PC-9 (cell line): ENCODE results near the gene CXorf49. TPM values are rescaled to one million over a fixed set of nuclear protein-coding genes. Genes with fewer than 3 reads are reported as not detected.
"Not testable (repeated sequence)": the region's sequence is repeated elsewhere in the genome, so short reads cannot be mapped to it uniquely, and the experiment has no call there.

Experiments used
- BruUV-seq: library from RNA; stranded (reverse); fragments of 400-500 nt; replicated peaks from 2 replicates; lab custom pipeline; 2021; lab: Mats Ljungman, UMichigan
- CTCF ChIA-PET: fragments of 300-600 bp; sonication (Branson Sonifier 250); formaldehyde crosslinking; loops from one replicate; lab custom pipeline; 2022; ENCODE audit warnings: antibody characterized with exemption; lab: Charles Lee
- POLR2A ChIA-PET: fragments of 300-600 bp; sonication (Branson Sonifier 250); formaldehyde crosslinking; loops from one replicate; lab custom pipeline; 2022; ENCODE audit warnings: antibody characterized with exemption; ENCODE audit not compliant: unreplicated experiment; lab: Charles Lee
- DNase-seq, 2 experiments: peaks; one replicate each; pipeline versions ENCODE4 v3.0.0 to v3.0.0-alpha.2; 2015 to 2022; ENCODE audit warnings: mixed read lengths in 1 of 2
- H2AFZ ChIP-seq: fragments of 200-600 bp; sonication (generic); 2 replicates; pipeline ENCODE4 v1.8.1; 2017; ENCODE audit warnings: antibody characterized with exemption
- H3F3A ChIP-seq: fragments of 200-600 bp; sonication (generic); 2 replicates; pipeline ENCODE4 v1.8.1; 2017; ENCODE audit warnings: antibody characterized with exemption, mild to moderate bottlenecking, low read depth; ENCODE audit not compliant: insufficient read depth
- H3K27ac ChIP-seq: fragments of 200-600 bp; sonication (generic); 2 replicates; pipeline ENCODE4 v1.6.1; 2016; ENCODE audit warnings: mixed run types
- H3K27me3 ChIP-seq: fragments of 200-600 bp; sonication (generic); 2 replicates; pipeline ENCODE4 v1.6.1; 2016; ENCODE audit warnings: low read depth, mixed run types; ENCODE audit not compliant: insufficient read depth
- H3K36me3 ChIP-seq: fragments of 200-600 bp; sonication (generic); 2 replicates; pipeline ENCODE4 v1.6.1; 2016; ENCODE audit warnings: low read depth, mixed run types
- H3K4me1 ChIP-seq: fragments of 200-600 bp; sonication (generic); replicated peaks from 2 replicates; pipeline ENCODE4 v1.6.1; 2016; ENCODE audit warnings: mixed run types; ENCODE audit not compliant: insufficient read depth
- H3K4me2 ChIP-seq: fragments of 200-600 bp; sonication (generic); 2 replicates; pipeline ENCODE4 v1.6.1; 2017; ENCODE audit warnings: mixed run types
- H3K4me3 ChIP-seq: fragments of 200-600 bp; sonication (generic); 2 replicates; pipeline ENCODE4 v1.6.1; 2016; ENCODE audit warnings: mixed run types
- H3K79me2 ChIP-seq: fragments of 200-600 bp; sonication (generic); 2 replicates; pipeline ENCODE4 v1.6.1; 2017; ENCODE audit warnings: low read depth, mixed run types
- H3K9me2 ChIP-seq: fragments of 200-600 bp; sonication (generic); 2 replicates; pipeline ENCODE4 v1.8.1; 2017; ENCODE audit warnings: mild to moderate bottlenecking; ENCODE audit not compliant: insufficient read depth
- H3K9me3 ChIP-seq: fragments of 200-600 bp; sonication (generic); 2 replicates; pipeline ENCODE4 v1.8.1; 2016; ENCODE audit warnings: low read depth; ENCODE audit not compliant: insufficient read depth
- H4K20me1 ChIP-seq: fragments of 200-600 bp; sonication (generic); 2 replicates; pipeline ENCODE4 v1.8.1; 2017; ENCODE audit not compliant: insufficient read depth
- EZH2 ChIP-seq: fragments of 200-600 bp; sonication (generic); IDR thresholded peaks from 2 replicates; pipeline ENCODE4 v1.8.0; 2017; ENCODE audit warnings: antibody characterized with exemption, low read depth
- intact Hi-C: fragments of 100-400 bp; cut with micrococcal nuclease; formaldehyde crosslinking; loops from one replicate; pipeline ENCODE4 v1.10.0; 2022; ENCODE audit not compliant: unreplicated experiment
- total RNA-seq: library from RNA; stranded (reverse); gene quantifications from 2 replicates; pipeline ENCODE4 v1.2.3, GENCODE V29; 2021
- TF ChIP-seq, protein P1 (sequence below): fragments of 200-600 bp; sonication (generic); conservative IDR thresholded peaks from 2 replicates; pipeline ENCODE4 v1.6.1; 2017; ENCODE audit warnings: mixed run types, antibody characterized with exemption, mild to moderate bottlenecking, moderate library complexity

CXorf49 gene
- total RNA-seq, 1 experiment from 2014 or later, result not detected

DNA sequence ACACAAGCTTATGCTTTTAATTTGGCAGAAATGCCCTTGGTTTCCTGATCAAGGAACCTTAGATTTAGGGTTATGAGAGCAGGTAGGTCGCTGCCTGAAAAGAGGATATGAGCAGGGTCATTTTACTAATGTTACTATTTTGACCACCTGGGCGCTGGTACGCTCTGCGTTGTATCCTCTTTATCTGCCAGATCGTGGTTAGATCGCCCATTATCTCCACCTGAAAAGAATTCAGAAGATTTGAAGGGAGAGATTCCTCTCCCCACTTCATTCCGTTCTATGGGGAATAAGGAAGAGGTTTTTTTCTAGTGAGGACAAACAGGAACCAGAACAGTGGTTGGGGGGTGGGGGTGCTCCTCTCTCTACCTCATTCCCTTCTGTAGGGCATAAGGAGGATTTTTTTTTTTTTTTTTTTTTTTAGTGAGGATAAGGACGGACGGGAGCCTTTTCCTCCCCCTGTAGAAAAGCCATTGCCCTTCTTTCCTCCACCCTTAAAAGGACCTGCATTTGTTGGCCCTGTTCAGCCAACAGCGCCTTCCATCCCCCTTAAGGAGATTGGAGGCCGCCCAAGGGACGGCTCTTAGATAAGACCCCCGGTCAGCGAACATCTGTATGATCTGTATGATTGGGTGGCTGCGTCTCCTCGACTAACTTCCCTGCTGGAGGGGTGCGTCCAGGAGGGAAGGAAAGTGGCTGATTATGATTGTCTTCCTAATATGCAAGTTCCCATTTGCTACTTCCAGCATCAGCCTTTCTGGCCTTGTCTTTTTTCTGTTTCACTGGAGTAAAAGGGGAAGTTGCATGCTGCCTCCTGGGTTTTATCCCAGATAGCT lies 20.4 kb downstream of the CXorf49 start:
- H3K9me2 ChIP-seq, H4K20me1 ChIP-seq, intact Hi-C loops, H3K4me3 ChIP-seq, H2AFZ ChIP-seq, DNase-seq, H3K36me3 ChIP-seq, H3K27ac ChIP-seq, H3K79me2 ChIP-seq, H3K4me1 ChIP-seq, H3F3A ChIP-seq, H3K4me2 ChIP-seq, H3K27me3 ChIP-seq, BruUV-seq, POLR2A ChIA-PET, H3K9me3 ChIP-seq, CTCF ChIA-PET: not testable (repeated sequence)

DNA sequence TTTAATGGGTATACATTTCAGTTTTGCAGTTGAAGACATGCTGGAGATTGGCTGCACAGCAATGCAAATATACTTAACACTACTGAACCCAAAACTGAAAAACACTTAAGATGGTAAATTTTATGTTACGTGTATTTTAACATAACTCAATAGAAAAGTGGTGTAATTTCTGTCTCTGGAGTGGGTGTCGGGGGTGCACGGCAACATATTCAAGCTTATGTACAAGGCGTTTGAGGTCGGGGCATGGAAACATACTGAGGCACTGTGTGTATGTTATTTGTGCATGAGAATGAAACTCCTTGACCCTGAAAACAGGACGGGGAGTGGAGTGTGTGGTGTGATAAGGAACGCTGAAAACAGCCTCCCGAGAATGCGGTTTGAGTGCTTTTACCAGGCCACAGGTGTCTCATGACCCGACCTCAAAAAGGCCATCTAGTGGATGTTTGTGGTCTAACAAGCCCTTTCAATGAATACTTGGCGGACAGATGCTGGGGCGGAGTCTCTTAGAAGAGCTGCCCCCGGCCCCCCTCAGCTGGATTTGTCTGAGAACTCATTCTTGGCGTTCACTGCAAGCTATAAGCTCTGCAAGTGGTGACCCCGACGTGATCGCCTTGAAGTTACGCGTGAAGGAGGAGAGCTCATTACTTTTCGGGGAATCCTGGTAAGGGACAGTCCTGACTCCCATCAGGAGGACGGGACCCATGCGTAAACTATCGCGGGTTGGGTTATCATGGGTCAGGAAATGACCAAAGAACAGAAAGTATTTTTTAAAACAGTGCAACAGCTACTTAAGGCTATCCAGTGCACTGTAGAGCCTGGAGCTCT lies 21.2 kb downstream of the CXorf49 start:
- H3K36me3 ChIP-seq, H3K9me3 ChIP-seq, H3K4me2 ChIP-seq, H3K27ac ChIP-seq, H3K9me2 ChIP-seq, POLR2A ChIA-PET, DNase-seq, CTCF ChIA-PET, H3F3A ChIP-seq, H3K4me3 ChIP-seq, H4K20me1 ChIP-seq, H2AFZ ChIP-seq, intact Hi-C loops, H3K4me1 ChIP-seq, H3K27me3 ChIP-seq, H3K79me2 ChIP-seq, BruUV-seq: not testable (repeated sequence)

- Histone ChIP-seq H2AFZ (no peak overlapping the region), H3K27ac (no peak overlapping the region), H3K9me3 (no peaks in the 10 kb centered on the region), H3K4me1 (no peaks in the 10 kb centered on the region), H4K20me1 (no peaks in the 10 kb centered on the region), H3K9me2 (no peaks in the 10 kb centered on the region), H3K27me3 (no peaks in the 10 kb centered on the region; the same call in 1 of the 2 replicates), H3K4me2 (no peak overlapping the region), H3K4me3 (no peak overlapping the region), H3K79me2 (no peaks in the 10 kb centered on the region), H3K36me3 (no peaks in the 10 kb centered on the region), H3F3A (no peaks in the 10 kb centered on the region)
- no peak for TF ChIP-seq EZH2
- TF ChIP-seq, protein P1, sequence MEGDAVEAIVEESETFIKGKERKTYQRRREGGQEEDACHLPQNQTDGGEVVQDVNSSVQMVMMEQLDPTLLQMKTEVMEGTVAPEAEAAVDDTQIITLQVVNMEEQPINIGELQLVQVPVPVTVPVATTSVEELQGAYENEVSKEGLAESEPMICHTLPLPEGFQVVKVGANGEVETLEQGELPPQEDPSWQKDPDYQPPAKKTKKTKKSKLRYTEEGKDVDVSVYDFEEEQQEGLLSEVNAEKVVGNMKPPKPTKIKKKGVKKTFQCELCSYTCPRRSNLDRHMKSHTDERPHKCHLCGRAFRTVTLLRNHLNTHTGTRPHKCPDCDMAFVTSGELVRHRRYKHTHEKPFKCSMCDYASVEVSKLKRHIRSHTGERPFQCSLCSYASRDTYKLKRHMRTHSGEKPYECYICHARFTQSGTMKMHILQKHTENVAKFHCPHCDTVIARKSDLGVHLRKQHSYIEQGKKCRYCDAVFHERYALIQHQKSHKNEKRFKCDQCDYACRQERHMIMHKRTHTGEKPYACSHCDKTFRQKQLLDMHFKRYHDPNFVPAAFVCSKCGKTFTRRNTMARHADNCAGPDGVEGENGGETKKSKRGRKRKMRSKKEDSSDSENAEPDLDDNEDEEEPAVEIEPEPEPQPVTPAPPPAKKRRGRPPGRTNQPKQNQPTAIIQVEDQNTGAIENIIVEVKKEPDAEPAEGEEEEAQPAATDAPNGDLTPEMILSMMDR, result no peak
- intact Hi-C loops, result no loop called here
- no peak for DNase-seq
- ChIA-PET POLR2A (no interaction called here), CTCF (no interaction called here)
- BruUV-seq, result no TSS peak
These were observed 38.4 kb downstream of the CXorf49 start for GRCh38 chrX:71679575-71680207.

DNA sequence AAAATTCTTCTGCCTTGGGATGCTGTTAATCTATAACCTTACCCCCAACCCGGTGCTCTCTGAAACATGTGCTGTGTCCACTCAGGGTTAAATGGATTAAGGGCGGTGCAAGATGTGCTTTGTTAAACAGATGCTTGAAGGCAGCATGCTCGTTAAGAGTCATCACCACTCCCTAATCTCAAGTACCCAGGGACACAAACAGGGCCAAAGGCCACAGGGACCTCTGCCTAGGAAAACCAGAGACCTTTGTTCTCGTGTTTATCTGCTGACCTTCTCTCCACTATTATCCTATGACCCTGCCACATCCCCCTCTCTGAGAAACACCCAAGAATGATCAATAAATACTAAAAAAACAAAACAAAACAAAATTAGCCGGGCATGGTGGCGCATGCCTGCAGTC lies 40.9 kb downstream of the CXorf49 start:
- H4K20me1 ChIP-seq, DNase-seq, H3K9me2 ChIP-seq, H3K4me1 ChIP-seq, H2AFZ ChIP-seq, H3K79me2 ChIP-seq, H3K4me3 ChIP-seq, H3K4me2 ChIP-seq, H3K9me3 ChIP-seq, CTCF ChIA-PET, intact Hi-C loops, POLR2A ChIA-PET, H3K36me3 ChIP-seq, H3F3A ChIP-seq, H3K27ac ChIP-seq, BruUV-seq: not testable (repeated sequence)
- H3K27me3 ChIP-seq, result peaks cover 18% of the 10 kb centered on the region

DNA sequence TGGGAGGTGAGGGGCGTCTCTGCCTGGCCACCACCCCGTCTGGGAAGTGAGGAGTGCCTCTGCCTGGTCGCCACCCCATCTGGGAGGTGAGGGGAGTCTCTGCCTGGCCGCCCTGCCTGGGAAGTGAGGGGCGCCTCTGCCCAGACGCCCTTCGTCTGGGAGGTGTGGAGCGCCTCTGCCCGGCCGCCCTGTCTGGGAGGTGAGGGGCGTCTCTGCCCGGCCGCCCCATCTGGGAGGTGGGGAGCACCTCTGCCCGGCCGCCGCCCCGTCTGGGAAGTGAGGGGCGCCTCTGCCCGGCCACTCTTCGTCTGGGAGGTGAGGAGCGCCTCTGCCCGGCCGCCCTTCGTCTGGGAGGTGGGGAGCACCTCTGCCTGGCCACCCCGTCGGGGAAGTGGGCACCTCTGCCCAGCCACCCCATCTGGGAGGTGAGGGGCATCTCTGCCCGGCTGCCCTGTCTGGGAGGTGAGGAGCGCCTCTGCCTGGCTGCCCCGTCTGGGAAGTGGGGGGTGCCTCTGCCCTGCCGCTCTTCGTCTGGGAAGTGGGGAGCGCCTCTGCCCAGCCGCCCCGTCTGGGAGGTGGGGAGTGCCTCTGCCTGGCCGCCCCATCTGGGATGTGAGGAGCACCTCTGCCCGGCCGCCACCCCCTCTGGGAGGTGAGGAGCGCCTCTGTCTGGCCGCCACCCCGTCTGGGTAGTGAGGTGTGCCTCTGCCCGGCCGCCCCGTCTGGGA lies 41.9 kb downstream of the CXorf49 start:
- H3K9me2 ChIP-seq, CTCF ChIA-PET, H4K20me1 ChIP-seq, DNase-seq, H3K9me3 ChIP-seq, POLR2A ChIA-PET, H3K4me2 ChIP-seq, H3K4me3 ChIP-seq, H3K79me2 ChIP-seq, H3K4me1 ChIP-seq, H3K27ac ChIP-seq, H2AFZ ChIP-seq, BruUV-seq, intact Hi-C loops, H3F3A ChIP-seq, H3K36me3 ChIP-seq: not testable (repeated sequence)
- peaks cover 28% of the 10 kb centered on the region for H3K27me3 ChIP-seq

DNA sequence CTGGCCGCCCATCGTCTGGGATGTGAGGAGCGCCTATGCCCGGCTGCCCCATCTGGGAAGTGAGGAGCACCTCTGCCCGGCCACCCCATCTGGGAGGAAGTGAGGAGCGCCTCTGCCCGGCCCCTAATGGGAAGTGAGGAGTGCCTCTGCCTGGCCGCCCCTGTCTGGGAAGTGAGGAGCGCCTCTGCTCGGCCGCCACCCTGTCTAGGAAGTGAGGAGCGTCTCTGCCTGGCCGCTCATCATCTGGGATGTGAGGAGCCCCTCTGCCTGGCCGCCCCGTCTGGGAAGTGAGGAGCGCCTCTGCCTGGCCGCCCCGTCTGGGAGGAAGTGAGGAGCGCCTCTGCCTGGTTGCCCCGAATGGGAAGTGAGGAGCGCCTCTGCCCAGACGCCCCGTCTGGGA lies 42.4 kb downstream of the CXorf49 start:
- H3F3A ChIP-seq, H3K9me2 ChIP-seq, H3K9me3 ChIP-seq, H3K27ac ChIP-seq, BruUV-seq, DNase-seq, H3K4me3 ChIP-seq, H3K36me3 ChIP-seq, H4K20me1 ChIP-seq, H2AFZ ChIP-seq, CTCF ChIA-PET, POLR2A ChIA-PET, H3K4me1 ChIP-seq, H3K4me2 ChIP-seq, H3K79me2 ChIP-seq, intact Hi-C loops: not testable (repeated sequence)
- H3K27me3 ChIP-seq, result peaks cover 34% of the 10 kb centered on the region
